GM19193 (cell line): ENCODE measurements around the gene MSGN1.

Source experiments
- POLR2A ChIP-seq: IDR thresholded peaks from 4 replicates; pipeline ENCODE4 v1.6.1; 2011; ENCODE audit not compliant: insufficient read depth, insufficient read length; ENCODE audit errors: extremely low read depth

The MSGN1 gene

DNA sequence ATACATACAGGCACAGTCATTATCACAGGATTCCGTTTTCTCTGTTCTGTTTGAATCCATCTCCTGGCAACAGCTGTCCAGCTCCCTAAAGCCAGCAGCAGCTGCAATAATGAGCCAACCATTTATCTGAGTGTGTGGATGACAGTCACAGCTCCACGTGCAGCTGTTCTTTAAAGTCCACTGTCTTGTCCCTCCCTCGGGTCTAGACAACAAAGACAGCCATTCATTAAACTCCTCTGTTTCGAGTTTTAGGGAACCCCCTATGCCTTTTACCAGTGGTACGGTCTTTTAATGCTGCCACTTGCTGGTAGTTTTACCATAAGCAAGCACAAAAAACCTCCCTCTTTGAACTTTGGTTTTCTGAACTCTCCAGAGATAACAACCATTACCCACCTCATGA, 16.0 kb upstream of the MSGN1 start:
- TF ChIP-seq POLR2A, result no peak

DNA sequence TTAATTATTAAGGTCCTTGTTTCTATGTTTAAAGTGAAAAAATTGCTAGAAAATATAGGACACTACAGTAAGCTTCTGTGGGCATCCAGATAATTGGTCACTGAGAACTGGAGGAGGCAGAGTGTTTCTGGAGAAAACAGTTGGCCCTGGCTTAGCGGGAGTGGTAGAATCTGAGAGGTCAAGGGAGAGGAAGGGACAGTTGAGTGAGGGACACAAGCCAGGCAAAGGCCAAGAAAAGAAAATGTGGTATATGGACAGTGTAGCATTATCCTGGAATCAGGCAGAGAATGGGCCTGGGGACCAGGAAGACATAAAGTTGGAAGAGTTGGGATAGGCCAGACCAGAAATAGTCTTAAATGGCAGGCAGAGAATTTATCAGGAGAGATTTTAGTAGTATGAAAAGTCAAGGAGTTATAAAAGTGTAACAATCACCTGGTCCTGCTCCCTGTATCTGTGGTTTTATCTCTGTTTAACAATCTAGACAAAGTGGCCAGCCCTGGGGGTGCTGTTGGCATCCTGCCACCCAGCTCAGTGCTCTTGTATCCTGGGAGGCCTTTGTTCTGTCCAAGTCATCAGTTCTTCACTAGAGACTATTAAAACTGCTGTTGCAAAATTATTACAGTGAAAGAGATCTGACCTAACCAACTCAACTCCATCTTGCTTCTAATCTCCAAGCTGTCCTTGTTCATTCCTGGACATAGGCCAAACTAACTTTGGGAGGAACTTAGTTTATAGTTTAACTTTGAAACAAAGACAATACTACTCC, 15.4 kb upstream of the MSGN1 start:
- no peak for TF ChIP-seq POLR2A

DNA sequence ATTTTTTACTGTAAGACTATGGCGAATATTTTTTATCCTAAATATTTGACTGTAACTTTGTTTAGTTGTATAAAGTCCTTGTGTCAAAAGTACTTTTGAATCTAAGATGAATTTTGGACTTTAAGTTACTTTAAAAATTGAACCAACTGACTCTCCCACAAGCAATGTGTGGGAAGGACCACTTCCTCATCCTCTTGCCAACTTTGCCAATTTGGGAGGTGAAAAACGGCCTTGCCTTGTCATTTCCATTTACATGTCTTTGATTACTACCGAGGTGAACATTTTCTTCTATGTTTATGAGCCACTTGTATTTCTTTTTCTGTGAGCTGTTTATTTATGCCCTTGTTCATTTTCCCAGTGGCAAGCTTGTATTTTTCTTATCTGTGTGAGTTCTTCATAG, 12.8 kb upstream of the MSGN1 start:
- no peak for TF ChIP-seq POLR2A

DNA sequence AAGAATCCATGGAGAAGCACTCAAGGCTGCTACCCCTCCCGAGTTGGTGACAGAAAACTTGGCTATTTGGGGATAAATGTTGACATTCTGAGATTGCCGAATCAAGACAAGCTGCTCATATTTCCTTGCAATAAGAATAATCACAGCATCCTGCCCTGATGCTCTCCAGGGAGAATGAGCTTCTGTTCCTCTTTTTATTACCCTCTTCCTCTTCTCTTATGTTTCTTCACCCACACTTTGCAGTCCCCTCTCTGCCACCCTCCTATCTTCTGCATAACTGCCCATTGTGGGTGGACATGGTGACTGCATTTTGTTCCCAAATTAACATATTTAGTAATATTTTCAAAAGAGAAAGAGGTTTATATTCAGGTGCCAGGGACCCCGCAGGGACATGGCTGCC, 11.9 kb upstream of the MSGN1 start:
- no peak for TF ChIP-seq POLR2A

DNA sequence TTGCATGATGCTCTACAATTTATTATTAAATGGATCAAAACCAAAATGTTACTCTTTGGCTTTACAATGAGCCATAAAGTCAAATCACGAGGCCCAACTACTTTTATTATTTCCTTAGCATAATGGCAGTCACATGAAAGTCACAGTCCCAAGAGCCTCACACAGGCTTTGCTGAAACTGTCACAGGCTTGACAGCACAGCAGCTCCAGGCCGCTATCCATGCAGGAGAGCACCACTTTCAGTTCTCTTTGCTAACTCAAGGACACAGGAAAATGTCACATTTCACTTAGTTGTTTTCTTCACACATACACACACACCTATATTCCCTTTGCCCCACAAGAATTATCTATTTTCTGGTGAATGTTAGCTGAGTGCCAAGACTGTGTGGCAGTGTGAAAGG, 11.1 kb upstream of the MSGN1 start:
- TF ChIP-seq POLR2A, result no peak

DNA sequence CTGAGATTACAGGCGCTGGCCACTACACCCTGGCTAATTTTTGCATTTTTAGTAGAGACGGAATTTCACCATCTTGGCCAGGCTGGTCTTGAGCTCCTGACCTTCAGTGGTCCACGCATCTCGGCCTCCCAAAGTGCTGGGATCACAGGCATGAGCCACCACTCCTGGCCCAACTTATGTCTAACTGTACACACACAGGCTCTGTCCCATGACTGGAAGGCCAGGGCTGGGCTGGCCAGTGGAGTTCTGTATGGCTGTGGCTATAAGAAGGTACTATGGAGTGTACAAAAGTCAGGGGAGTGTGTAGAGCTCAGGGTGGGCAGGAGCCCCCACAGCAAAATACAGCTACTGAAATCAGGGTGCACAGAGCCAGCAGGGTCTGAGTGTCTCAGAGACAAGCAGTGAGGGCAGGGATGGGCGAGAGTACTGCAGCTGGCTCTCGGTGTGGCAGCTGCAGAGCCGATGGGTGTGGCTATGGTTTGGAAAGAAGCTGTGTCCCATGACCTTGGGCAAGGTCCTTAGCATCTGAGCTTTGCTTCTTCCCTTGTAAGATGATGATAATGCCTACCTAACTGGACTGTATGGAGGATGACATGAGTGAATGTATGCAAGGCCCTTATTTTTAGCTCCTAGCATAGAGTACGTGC, 10.4 kb upstream of the MSGN1 start:
- no peak for TF ChIP-seq POLR2A

DNA sequence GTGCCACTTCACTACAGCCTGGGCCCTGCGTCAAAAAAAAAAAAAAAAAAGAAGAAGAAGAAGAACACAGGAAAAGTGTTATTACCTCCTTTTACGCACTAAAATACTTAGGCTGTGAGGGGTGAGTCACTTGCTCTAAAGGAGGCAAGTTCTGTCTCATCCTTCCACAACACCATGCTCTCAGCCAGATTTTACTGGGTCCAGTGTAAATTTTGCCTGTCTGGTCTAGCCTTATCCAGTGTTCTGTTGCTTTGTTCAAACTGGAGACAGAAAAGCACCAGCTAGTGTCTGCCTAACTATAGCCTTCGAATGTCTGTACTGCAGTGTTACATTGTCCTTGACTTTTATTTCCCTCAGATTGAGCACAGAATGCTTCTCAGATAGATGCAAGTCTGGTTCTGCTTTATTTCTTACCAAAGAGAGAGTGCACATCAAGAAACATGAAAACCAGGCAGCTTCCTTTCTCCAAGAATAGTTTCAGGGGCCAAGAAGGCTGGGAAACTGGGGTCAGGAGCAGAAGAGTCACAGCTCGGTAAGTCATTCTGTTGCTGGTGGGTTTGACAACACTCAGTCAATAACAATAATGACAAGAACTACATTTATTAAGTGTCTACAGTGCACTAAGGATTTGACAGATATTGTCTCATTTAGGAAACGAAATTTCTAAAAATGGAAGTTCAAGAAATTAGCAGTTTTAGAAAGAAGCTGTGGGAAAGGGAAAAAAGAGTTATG, 3.1 kb upstream of the MSGN1 start:
- TF ChIP-seq POLR2A, result no peak

DNA sequence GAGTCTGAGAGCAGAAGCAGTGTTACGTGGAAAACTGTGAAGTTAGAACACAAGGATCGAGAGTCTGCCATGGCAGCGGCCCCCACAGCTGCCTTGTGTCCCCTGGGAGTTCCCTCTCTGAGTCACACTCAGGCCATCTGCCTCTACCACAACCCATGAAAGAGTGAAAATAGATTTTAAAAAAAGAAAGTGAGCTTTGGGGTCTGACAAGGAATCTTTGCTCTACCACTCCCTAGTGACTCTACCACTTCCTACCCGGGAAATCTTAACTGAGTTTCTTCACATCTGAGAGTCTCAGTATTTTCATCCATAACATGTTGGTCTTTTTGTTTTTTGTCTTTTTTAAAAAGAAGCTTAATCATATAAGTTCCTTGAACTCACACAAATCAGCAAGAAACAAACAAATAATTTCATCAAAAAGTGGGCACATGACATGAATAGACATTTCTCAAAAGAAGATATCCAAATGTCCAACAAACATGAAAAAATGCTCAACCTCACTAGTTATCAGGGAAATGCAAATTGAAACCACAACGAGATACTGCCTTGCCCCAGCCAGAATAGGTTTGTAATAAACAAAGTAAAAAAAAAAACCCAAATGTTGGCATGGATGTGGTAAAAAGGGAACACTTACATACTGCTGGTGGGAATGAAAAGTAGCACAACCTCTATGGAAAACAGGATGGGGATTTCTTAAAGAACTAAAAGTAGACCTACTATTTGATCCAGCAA, 2.4 kb upstream of the MSGN1 start:
- TF ChIP-seq POLR2A, result no peak

DNA sequence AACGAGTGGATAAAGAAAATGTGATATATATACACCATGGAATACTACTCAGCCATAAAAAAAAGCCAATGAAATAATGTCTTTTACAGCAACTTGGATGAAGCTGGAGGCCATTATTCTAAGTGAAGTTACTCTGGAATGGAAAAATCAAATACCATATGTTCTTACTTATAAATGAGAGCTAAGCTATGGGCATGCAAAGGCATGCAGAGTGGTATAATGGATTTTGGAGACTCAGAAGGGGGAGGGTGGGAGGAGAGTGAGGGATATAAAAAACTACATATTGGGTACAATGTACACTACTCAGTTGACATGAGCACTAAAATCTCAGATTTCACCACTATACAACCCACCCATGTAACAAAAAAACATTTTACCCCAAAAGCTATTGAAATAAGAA, 1.7 kb upstream of the MSGN1 start:
- TF ChIP-seq POLR2A, result no peak

DNA sequence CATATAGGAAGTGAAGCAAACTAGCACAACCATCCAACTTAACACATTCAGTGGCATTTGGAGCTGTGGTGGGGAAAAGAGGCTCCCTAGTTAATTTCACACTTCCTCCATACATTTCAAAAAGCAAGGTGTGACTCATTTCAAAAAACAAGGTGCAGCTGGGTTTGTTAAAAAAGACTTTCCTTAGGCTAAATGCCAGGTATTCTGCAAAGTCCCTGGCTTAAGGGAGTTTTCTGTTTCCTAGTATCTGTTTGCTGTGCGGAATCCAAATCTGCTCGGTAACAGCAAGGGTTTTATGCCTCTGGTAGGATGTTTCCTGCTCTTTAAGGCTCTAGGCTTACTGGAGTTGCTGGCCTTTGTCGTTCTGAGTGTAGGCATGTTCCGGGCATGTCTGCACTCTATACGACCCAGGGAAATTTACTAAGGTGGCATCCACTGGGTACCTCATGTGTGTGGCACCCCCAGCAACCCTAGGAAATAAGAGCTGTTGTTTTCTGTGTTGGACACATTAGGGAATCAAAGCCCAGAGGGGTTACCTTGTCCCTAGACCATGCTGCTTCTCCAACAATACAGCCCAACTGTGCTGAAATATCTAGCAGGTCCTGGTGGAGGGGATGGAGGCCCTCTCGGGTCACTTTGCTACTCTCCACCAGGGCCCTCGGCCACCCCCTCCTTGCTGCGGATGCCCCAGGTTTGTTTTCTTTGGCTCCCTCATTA, 634 bp upstream of the MSGN1 start:
- TF ChIP-seq POLR2A, result no peak

DNA sequence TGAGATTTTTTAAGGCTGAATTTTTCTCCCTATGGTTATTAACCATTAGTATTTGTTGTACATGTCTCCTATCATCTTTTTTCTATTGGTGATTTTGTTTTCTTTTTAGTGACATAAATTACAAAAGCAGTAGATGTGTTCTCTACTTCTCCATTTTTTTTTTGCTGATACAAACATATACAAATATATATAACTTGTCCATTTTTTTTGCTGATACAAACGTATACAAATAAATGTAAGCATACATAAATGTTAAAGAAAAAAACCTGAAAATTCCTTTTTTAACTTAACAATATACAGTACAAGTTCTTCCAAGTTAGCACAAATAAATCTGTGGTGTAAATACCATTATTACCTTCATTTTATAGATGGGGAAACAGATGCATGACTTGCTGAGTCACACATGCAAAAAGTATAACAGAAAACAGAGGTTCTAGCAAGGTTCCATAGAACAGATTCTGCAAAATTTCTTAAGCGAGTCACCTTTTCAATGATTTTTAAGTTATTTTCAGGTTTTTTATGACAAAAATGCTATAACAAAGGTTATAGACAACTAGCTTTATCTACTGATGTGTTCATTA, 2.1 kb downstream of the MSGN1 start:
- no peak for TF ChIP-seq POLR2A

DNA sequence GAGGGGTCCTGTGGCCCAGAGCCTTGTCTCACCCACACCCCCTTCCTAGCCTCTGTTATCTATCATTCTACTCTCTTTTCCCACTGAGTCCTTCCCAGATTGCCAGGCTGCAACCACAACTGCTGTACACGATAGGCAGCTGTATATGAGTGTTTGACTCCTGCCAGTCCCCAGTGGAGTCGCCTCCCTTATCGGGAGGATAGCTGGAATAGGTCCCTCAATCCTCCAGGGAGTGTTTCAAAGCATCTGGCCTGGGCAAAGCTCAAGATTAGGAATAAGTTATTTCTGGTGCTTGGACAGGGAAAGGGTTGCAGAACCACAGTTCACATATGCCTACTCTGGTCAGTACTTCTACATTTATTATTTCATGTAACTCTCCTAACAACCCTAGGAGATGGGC, 4.8 kb downstream of the MSGN1 start:
- no peak for TF ChIP-seq POLR2A

DNA sequence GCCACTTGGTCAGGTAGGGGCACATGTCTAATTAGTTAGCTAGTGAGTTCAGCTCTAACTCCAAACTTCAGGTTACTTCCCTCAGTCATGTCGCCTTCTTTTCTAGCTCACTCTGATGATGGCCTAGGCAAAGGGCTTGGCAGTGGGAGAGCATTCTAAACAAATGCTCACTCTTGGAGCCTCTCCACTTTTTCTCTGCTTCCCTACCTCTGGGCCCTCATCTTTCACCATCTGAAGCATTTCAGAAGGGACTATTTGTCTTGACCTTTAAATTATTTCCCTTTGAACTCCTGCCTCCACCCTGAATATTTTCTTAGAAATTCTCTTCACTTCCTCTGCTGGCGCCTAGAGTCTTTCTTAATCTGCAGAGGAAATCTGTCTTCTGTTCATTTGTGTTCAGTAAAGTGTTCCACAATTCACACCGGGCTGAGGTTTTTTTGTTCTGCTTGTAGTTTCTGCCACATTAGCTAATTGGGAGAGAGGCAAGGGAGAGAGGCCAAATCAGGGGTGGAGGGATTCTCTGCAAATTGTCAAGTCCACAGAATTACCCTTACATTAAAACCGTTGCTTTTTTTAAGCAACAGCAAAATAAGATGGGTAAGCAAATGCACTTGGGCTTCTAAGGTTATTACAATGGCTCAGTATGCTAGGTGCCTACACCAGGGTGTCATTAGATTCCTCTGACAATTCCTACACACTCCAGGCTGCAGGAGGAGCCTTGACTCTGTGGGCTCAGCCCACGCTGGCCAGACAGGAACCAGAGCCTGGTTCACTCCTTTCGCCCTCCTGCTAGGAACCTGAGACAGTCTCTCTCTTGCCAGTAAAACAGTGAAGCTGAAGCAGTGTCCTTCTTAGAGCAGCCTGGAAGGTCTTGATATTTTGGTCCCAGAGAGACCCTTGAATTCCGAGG, 5.5 kb downstream of the MSGN1 start:
- no peak for TF ChIP-seq POLR2A
